HUDEP-2 (cell line): ENCODE results near the gene ZNF621.

ENCODE experiments used
- DNase-seq, 76 experiments: peaks; one replicate each; lab custom pipeline; 2025; ENCODE audit not compliant: unreplicated experiment in 76 of 76; lab: John Stamatoyannopoulos, UW

The ZNF621 gene

GRCh38 chr3:40524568-40525285 lies at the start of gene ZNF621:
Gene ZNF621 (plus strand): TSS chr3:40524960. CDS start chr3:40525841, 881 bp downstream.
- peak in 75 of 76 experiments; percentile 1 to 91 (median 78) for DNase-seq

- peak in 71 of 76 experiments; percentile 4 to 69 (median 42) for DNase-seq
Measured at GRCh38 chr3:40476478-40477470, 48.0 kb upstream of the ZNF621 start, which contains the start of gene ZNF619. Gene ZNF619 (plus strand): TSS chr3:40477122. CDS start chr3:40477980, 858 bp downstream.

GRCh38 chr3:40477666-40478065 lies 47.1 kb upstream of the ZNF621 start:
- DNase-seq, result peak in 3 of 76 experiments; percentile 4 to 13 (median 9)

GRCh38 chr3:40487172-40487571 lies 37.6 kb upstream of the ZNF621 start:
- no peak for DNase-seq

- no peak for DNase-seq
Measured at GRCh38 chr3:40490916-40491315, 33.8 kb upstream of the ZNF621 start.

- no peak for DNase-seq
Measured at GRCh38 chr3:40494698-40495097, 30.1 kb upstream of the ZNF621 start.

GRCh38 chr3:40497288-40497687 lies 27.5 kb upstream of the ZNF621 start:
- no peak for DNase-seq

GRCh38 chr3:40499952-40500351 lies 24.8 kb upstream of the ZNF621 start:
- no peak for DNase-seq

GRCh38 chr3:40502034-40502433 lies 22.7 kb upstream of the ZNF621 start:
- peak in 21 of 76 experiments; percentile 2 to 71 (median 27) for DNase-seq

- DNase-seq, result no peak
Measured at GRCh38 chr3:40504636-40505430, 19.9 kb upstream of the ZNF621 start.

GRCh38 chr3:40505599-40506462 lies 18.9 kb upstream of the ZNF621 start, which contains the start of gene ZNF620:
Gene ZNF620 (plus strand): TSS chr3:40506039. CDS start chr3:40506353, 314 bp downstream.
- DNase-seq, result peak in 74 of 76 experiments; percentile 8 to 83 (median 60)

- DNase-seq, result no peak
Measured at GRCh38 chr3:40511031-40511718, 13.6 kb upstream of the ZNF621 start.

GRCh38 chr3:40516201-40516600 lies 8.6 kb upstream of the ZNF621 start:
- DNase-seq, result no peak

- no peak for DNase-seq
Measured at GRCh38 chr3:40518067-40518466, 6.7 kb upstream of the ZNF621 start.

GRCh38 chr3:40518848-40519247 lies 5.9 kb upstream of the ZNF621 start:
- DNase-seq, result no peak

GRCh38 chr3:40521254-40521653 lies 3.5 kb upstream of the ZNF621 start:
- no peak for DNase-seq

GRCh38 chr3:40523781-40524180 lies 979 bp upstream of the ZNF621 start:
- peak in 4 of 76 experiments; percentile 1 to 38 (median 6) for DNase-seq

GRCh38 chr3:40524222-40524567 lies 565 bp upstream of the ZNF621 start:
- peak in 2 of 76 experiments; percentile 4 to 53 for DNase-seq

- no peak for DNase-seq
Measured at GRCh38 chr3:40528426-40528825, 3.7 kb downstream of the ZNF621 start.
